NCI-H748 (cell line): Measurements from ENCODE around the gene PXT1.
"Not testable (repeated sequence)": the region's sequence is repeated elsewhere in the genome, so short reads cannot be mapped to it uniquely, and the experiment has no call there.

ENCODE experiments used
- DNase-seq: peaks from one replicate; lab custom pipeline; 2025; ENCODE audit not compliant: unreplicated experiment; lab: John Stamatoyannopoulos, UW

PXT1 gene, protein sequence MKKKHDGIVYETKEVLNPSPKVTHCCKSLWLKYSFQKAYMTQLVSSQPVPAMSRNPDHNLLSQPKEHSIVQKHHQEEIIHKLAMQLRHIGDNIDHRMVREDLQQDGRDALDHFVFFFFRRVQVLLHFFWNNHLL

GRCh38 chr6:36442671-36443470 lies at the start of gene PXT1, which contains the start of gene KCTD20:
PXT1 (minus strand) TSS chr6:36442854; CDS start chr6:36426082, 16,772 bp downstream.
KCTD20 (plus strand) TSS chr6:36443000; CDS start chr6:36470098, 27,098 bp downstream.
- peak; percentile 93 for DNase-seq

GRCh38 chr6:36492092-36492491 lies 49.4 kb upstream of the PXT1 start:
- DNase-seq: no peak

GRCh38 chr6:36491378-36491965 lies 48.8 kb upstream of the PXT1 start:
- no peak for DNase-seq

DNA sequence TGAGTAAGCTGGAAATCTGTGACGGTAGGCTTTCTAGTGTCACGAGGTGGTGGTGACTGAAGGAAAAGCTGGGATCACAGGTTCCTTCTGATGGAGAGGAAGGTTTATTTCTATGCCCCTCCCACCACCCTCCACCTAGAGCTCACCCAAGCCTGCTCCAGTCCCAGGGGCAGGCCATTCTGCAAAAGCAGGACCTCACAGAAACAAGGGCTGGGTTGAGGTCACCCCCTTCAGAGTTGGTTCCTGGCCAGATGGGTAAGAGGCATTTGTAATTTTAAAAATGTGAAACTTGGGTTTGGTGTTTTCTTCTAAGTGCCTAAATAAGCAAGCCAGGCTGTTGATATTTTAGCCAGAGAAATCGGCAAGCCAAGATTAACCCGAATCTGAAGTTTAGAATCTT lies 46.8 kb upstream of the PXT1 start:
- DNase-seq: no peak

DNA sequence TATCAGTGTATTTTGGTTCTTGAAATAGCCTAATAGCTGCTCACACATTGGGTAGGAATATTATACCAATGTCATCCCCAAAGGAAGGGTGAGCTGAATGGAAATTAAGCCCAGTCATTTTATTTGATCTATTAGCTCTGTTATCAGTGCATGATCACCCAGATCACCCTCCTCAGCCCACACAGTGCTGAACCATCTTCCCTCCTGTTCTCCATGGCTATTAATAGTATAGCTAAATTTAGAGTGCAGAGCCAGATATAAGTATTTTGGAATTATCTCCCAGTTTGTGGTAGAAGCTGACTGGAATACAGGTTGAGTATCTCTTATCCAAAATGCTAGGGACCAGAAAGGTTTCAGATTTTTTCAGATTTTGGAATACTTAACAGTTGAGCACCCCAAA lies 45.6 kb upstream of the PXT1 start:
- DNase-seq: no peak

GRCh38 chr6:36487698-36488097 lies 45.0 kb upstream of the PXT1 start:
- no peak for DNase-seq

GRCh38 chr6:36484736-36485135 lies 42.1 kb upstream of the PXT1 start:
- DNase-seq: no peak

- DNase-seq: not testable (repeated sequence)
Measured at GRCh38 chr6:36483326-36483725, 40.7 kb upstream of the PXT1 start.

GRCh38 chr6:36479256-36479655 lies 36.6 kb upstream of the PXT1 start:
- DNase-seq: no peak

GRCh38 chr6:36478051-36478526 lies 35.4 kb upstream of the PXT1 start:
- DNase-seq: no peak

DNA sequence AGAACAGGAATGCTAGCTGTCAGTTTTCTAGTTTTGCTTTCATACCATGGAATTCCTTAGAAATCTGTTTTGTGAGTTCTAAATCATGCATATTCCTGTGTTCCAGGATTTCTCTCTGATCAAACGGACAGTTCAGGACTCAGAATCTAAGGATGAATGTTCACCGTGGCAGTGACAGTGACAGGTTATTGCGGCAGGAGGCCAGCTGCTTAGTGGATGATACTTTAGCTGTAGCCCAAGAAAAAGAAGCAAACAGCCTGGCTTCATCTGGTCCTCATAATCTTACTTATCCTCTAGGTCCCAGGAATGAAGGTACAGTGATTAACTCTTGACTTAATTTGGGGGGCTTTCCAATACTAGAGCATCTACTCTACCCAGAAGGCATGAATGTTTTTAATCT lies 27.3 kb upstream of the PXT1 start:
- DNase-seq: no peak

GRCh38 chr6:36469148-36469661 lies 26.6 kb upstream of the PXT1 start:
- no peak for DNase-seq

- no peak for DNase-seq
Measured at GRCh38 chr6:36467625-36468024, 25.0 kb upstream of the PXT1 start.

- no peak for DNase-seq
Measured at GRCh38 chr6:36464233-36464632, 21.6 kb upstream of the PXT1 start.

GRCh38 chr6:36463676-36464075 lies 21.0 kb upstream of the PXT1 start:
- no peak for DNase-seq

- DNase-seq: no peak
Measured at GRCh38 chr6:36461646-36462045, 19.0 kb upstream of the PXT1 start.

- no peak for DNase-seq
Measured at GRCh38 chr6:36460916-36461315, 18.3 kb upstream of the PXT1 start.

GRCh38 chr6:36459501-36459900 lies 16.8 kb upstream of the PXT1 start:
- DNase-seq: no peak

GRCh38 chr6:36455486-36456027 lies 12.9 kb upstream of the PXT1 start:
- no peak for DNase-seq

DNA sequence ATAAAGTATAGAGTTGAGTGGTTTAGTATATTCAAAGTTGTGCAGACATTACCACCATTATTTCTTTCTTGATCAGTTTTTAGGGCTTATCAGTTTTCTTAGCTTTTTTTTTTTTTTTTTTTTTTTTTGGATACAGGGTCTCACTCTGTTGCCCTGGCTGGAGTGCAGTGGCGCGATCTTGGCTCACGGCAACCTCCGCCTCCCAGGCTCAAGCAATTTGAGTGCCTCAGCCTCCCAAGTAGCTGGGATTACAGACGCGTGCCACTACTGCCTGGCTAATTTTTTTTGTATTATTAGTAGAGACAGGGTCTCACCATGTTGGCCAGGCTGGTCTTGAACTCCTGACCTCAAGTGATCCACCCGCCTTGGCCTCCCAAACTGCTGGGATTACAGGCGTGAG lies 10.2 kb upstream of the PXT1 start:
- DNase-seq: not testable (repeated sequence)

DNA sequence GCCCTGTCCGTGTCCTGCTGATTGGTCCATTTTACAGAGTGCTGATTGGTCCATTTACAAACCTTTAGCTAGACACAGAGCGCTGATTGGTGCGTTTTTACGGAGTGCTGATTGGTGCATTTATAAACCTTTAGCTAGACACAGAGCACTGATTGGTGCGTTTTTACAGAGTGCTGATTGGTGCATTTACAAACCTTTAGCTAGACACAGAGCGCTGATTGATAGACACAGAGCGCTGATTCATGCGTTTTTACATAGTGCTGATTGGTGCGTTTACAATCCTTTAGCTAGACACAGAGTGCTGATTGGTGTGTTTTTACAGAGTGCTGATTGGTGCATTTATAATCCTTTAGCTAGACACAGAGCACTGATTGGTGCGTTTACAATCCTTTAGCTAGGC lies 6.5 kb upstream of the PXT1 start:
- DNase-seq: not testable (repeated sequence)

- DNase-seq: no peak
Measured at GRCh38 chr6:36445621-36446020, 3.0 kb upstream of the PXT1 start.
